Sigmoid colon (tissue), 7 donors: ENCODE data around the gene LONP2. TPM values are rescaled to one million over a fixed set of nuclear protein-coding genes. Genes with fewer than 3 reads are reported as not detected.
"Not testable (repeated sequence)": the region's sequence is repeated elsewhere in the genome, so short reads cannot be mapped to it uniquely, and the experiment has no call there.

Experiments used
- DNase-seq: peaks from one replicate; pipeline ENCODE4 v3.0.0-alpha.2; 2019
- H3K27ac ChIP-seq, 4 donors: fragments of 200-600 bp; sonication (generic); one replicate each; pipeline ENCODE4 v1.5.1; 2016 to 2019; ENCODE audit warnings: mild to moderate bottlenecking in 1 of 4
- H3K27me3 ChIP-seq, 3 donors: fragments of 200-600 bp; sonication (generic); one replicate each; pipeline ENCODE4 v1.5.1; 2019; ENCODE audit warnings: mild to moderate bottlenecking in 1 of 3
- H3K36me3 ChIP-seq, 4 donors: fragments of 200-600 bp; sonication (generic); one replicate each; pipeline ENCODE4 v1.5.1; 2016 to 2019
- H3K4me1 ChIP-seq, 4 donors: fragments of 200-600 bp; sonication (generic); one replicate each; pipeline ENCODE4 v1.5.1; 2017 to 2019
- H3K4me3 ChIP-seq, 4 donors: fragments of 200-600 bp; sonication (generic); one replicate each; pipeline ENCODE4 v1.5.1; 2017 to 2019; ENCODE audit warnings: mild to moderate bottlenecking in 2 of 4, moderate library complexity in 1 of 4
- H3K9me3 ChIP-seq, 4 donors: fragments of 200-600 bp in 3 of 4; sonication (generic) in 3 of 4; one replicate each; pipeline versions ENCODE4 v1.5.1 to v1.6.1; 2013 to 2019
- CTCF ChIP-seq, 4 experiments: fragments of 450-650 bp in 3 of 4; fragments of 200-600 bp in 1 of 4; IDR thresholded peaks; one replicate each; pipeline ENCODE4 v1.5.1; 2016 to 2019; ENCODE audit warnings: antibody characterized with exemption in 4 of 4, mild to moderate bottlenecking in 3 of 4, moderate library complexity in 2 of 4
- EP300 ChIP-seq, 4 donors: sonication (generic); formaldehyde crosslinking; IDR thresholded peaks; one replicate each; pipeline ENCODE4 v1.6.1; 2017; ENCODE audit warnings: antibody characterized with exemption in 4 of 4
- POLR2A ChIP-seq, 2 donors: fragments of 450-650 bp; IDR thresholded peaks; one replicate each; pipeline ENCODE4 v1.6.1; 2016; ENCODE audit warnings: antibody characterized with exemption in 2 of 2, mild to moderate bottlenecking in 2 of 2, moderate library complexity in 2 of 2
- POLR2AphosphoS5 ChIP-seq, 4 donors: sonication (generic); formaldehyde crosslinking; IDR thresholded peaks; one replicate each; pipeline ENCODE4 v1.6.1; 2017; ENCODE audit warnings: antibody characterized with exemption in 4 of 4
- WGBS, 2 donors: extraction: QIAGEN DNeasy Blood & Tissue Kit; methylation state at CpG; one replicate each; pipeline ENCODE4 v1.1.7; 2013; 5-methylcytosine and 5-hydroxymethylcytosine counted together
- intact Hi-C: fragments of 100-400 bp; cut with DNase I; formaldehyde crosslinking; loops from one replicate; pipeline ENCODE4 v1.15.1; 2023
- polyA plus RNA-seq, 3 donors: library from polyadenylated mRNA; stranded (reverse); fragments of 200-250 nt; gene quantifications; one replicate each; pipeline ENCODE4 v1.2.3, GENCODE V29; 2013
- total RNA-seq, 4 donors: library from RNA; depleted of rRNA; stranded (reverse); fragments of >200 nt; gene quantifications; one replicate each; pipeline ENCODE4 v1.1.0, GENCODE V29; 2016
- donor health status: healthy with polysubstance abuse.
- donor health status: Bipolar disorder and iron deficiency.
- donor health status: healthy.

Gene LONP2
- total and polyA plus RNA-seq, 7 donors, result 14.4 to 60.3 (median 42.3) TPM

- Histone ChIP-seq H3K4me3 (no peak overlapping the region), H3K27me3 (no peaks in the 10 kb centered on the region), H3K4me1 (peaks cover 0 to 87% (median 69%) of the 10 kb centered on the region in 4 donors), H3K36me3 (no peaks in the 10 kb centered on the region), H3K27ac (no peak overlapping the region), H3K9me3 (no peaks in the 10 kb centered on the region)
- intact Hi-C loops, result no loop called here
- TF ChIP-seq POLR2A (IDR thresholded peaks at IDR 0.05), result no peak
- TF ChIP-seq CTCF (IDR thresholded peaks at IDR 0.05), result no peak
- TF ChIP-seq EP300 (IDR thresholded peaks at IDR 0.05), result no peak
- TF ChIP-seq POLR2AphosphoS5 (IDR thresholded peaks at IDR 0.05), result no peak
- WGBS, 2 donors, result 89% methylated on average over 4 of the region's 4 CpGs
- no peak for DNase-seq
Observed at GRCh38 chr16:48373258-48374029, 129.3 kb downstream of the LONP2 start.

GRCh38 chr16:48374255-48374654, 130.2 kb downstream of the LONP2 start:
- no peaks in the 10 kb centered on the region for H3K36me3 ChIP-seq
- H3K4me1 ChIP-seq, result peaks cover 0 to 95% (median 77%) of the 10 kb centered on the region in 4 donors
- TF ChIP-seq CTCF (IDR thresholded peaks at IDR 0.05) (no peak), POLR2AphosphoS5 (IDR thresholded peaks at IDR 0.05) (no peak), EP300 (IDR thresholded peaks at IDR 0.05) (no peak), POLR2A (IDR thresholded peaks at IDR 0.05) (no peak)
- no peak overlapping the region for H3K27ac ChIP-seq
- H3K4me3 ChIP-seq, result no peak overlapping the region
- 22 to 65% methylated on average over 2 of the region's 2 CpGs for WGBS, 2 donors
- DNase-seq, result no peak
- H3K9me3 ChIP-seq, result no peaks in the 10 kb centered on the region
- H3K27me3 ChIP-seq, result no peaks in the 10 kb centered on the region
- intact Hi-C loops, result no loop called here

GRCh38 chr16:48377301-48377700, 133.2 kb downstream of the LONP2 start:
- H3K27me3 ChIP-seq, DNase-seq, H3K36me3 ChIP-seq, H3K27ac ChIP-seq, H3K9me3 ChIP-seq, H3K4me3 ChIP-seq, intact Hi-C loops: not testable (repeated sequence)
- 94 to 95% methylated on average over 7 of the region's 7 CpGs for WGBS, 2 donors
- peaks cover 0 to 96% (median 86%) of the 10 kb centered on the region in 4 donors for H3K4me1 ChIP-seq

- H3K4me1 ChIP-seq, result peaks cover 0 to 96% (median 87%) of the 10 kb centered on the region in 4 donors
- no peaks in the 10 kb centered on the region for H3K36me3 ChIP-seq
- DNase-seq, result no peak
- no peak for TF ChIP-seq CTCF (IDR thresholded peaks at IDR 0.05)
- TF ChIP-seq POLR2A (IDR thresholded peaks at IDR 0.05), result no peak
- no peak for TF ChIP-seq EP300 (IDR thresholded peaks at IDR 0.05)
- TF ChIP-seq POLR2AphosphoS5 (IDR thresholded peaks at IDR 0.05), result no peak
- H3K27me3 ChIP-seq, result no peaks in the 10 kb centered on the region
- no peaks in the 10 kb centered on the region for H3K9me3 ChIP-seq
- intact Hi-C loops, result no loop called here
- no peak overlapping the region for H3K4me3 ChIP-seq
- H3K27ac ChIP-seq, result no peak overlapping the region
- 73 to 83% methylated on average over 5 of the region's 5 CpGs for WGBS, 2 donors
Observed at GRCh38 chr16:48378276-48378675, 134.2 kb downstream of the LONP2 start.

- H3K4me1 ChIP-seq, result peaks cover 0 to 93% (median 86%) of the 10 kb centered on the region in 4 donors
- no peak for DNase-seq
Observed at GRCh38 chr16:48378836-48379235, 134.7 kb downstream of the LONP2 start.

More at GRCh38 chr16:48378836-48379235, 134.7 kb downstream of the LONP2 start:
- Histone ChIP-seq H3K36me3 (no peaks in the 10 kb centered on the region), H3K9me3 (no peaks in the 10 kb centered on the region), H3K27ac (no peak overlapping the region), H3K27me3 (no peaks in the 10 kb centered on the region), H3K4me3 (no peak overlapping the region)
- TF ChIP-seq POLR2A (IDR thresholded peaks at IDR 0.05), result no peak
- TF ChIP-seq POLR2AphosphoS5 (IDR thresholded peaks at IDR 0.05), result no peak
- TF ChIP-seq EP300 (IDR thresholded peaks at IDR 0.05), result no peak
- no peak for TF ChIP-seq CTCF (IDR thresholded peaks at IDR 0.05)
- 84 to 85% methylated on average over 1 of the region's 1 CpG for WGBS, 2 donors
- intact Hi-C loops, result no loop called here
